HCT116 (cell line): ENCODE results near the gene FOXQ1. TPM values are rescaled to one million over a fixed set of nuclear protein-coding genes. Genes with fewer than 3 reads are reported as not detected.
A peak's percentile ranks its signal among the peaks of the same experiment; 100 is the strongest.

Experiments used
- ATAC-seq: fragments of 200-7000 bp; cut with Tn5 transposase; 2 replicates; pipeline ENCODE4 v1.9.1; 2020; ENCODE audit warnings: mild to moderate bottlenecking, moderate library complexity
- BruUV-seq: library from RNA; stranded (reverse); fragments of 400-500 nt; replicated peaks from 2 replicates; lab custom pipeline; 2021; lab: Mats Ljungman, UMichigan
- CTCF ChIA-PET: fragments of 300-600 bp; sonication (Branson Sonifier 250); formaldehyde crosslinking; loops from one replicate; lab custom pipeline; 2021; ENCODE audit warnings: antibody characterized with exemption; lab: Charles Lee
- POLR2A ChIA-PET: fragments of 300-600, 350-600 bp; sonication (Branson Sonifier 250); formaldehyde crosslinking; loops from one replicate; lab custom pipeline; 2021; ENCODE audit warnings: antibody characterized with exemption; lab: Charles Lee
- RAD21 ChIA-PET, 2 experiments: fragments of 300-600 bp; sonication (Branson Sonifier 250); formaldehyde crosslinking; loops; one replicate each; lab custom pipeline; 2023; ENCODE audit warnings: low total read pairs in 2 of 2; ENCODE audit not compliant: uncharacterized antibody in 2 of 2, unreplicated experiment in 2 of 2, low non-redundant PET in 1 of 2; lab: Charles Lee
- DNase-seq: peaks from one replicate; pipeline ENCODE4 v3.0.0-alpha.2; 2010; ENCODE audit warnings: low read depth, low spot score
- H2AFZ ChIP-seq: fragments of 200-600 bp; shearing (Covaris generic), sonication (generic); 2 replicates; pipeline ENCODE4 v1.6.1; 2017; ENCODE audit warnings: low read depth, mixed run types, mixed read lengths, antibody characterized with exemption, low read length; ENCODE audit not compliant: poor library complexity, severe bottlenecking
- H3K27ac ChIP-seq: 2 replicates; pipeline ENCODE4 v1.5.1; 2012; ENCODE audit warnings: low read depth, low read length
- H3K27me3 ChIP-seq: fragments of 200-600 bp; sonication (generic); 2 replicates; pipeline ENCODE4 v1.6.1; 2016; ENCODE audit warnings: mixed run types, low read length, mixed read lengths; ENCODE audit not compliant: insufficient read depth
- H3K36me3 ChIP-seq, 2 experiments: fragments of 200-500 bp in 1 of 2; fragments of 200-600 bp in 1 of 2; sonication (Bioruptor generic) in 1 of 2; sonication (generic) in 1 of 2; 2 replicates each; pipeline versions ENCODE4 v1.5.1 to v1.6.1; 2014 to 2016; ENCODE audit warnings: low read length in 2 of 2, inconsistent platforms in 1 of 2, mixed read lengths in 1 of 2, mixed run types in 1 of 2; ENCODE audit not compliant: insufficient read depth in 2 of 2, control insufficient read depth in 1 of 2
- H3K4me1 ChIP-seq, 2 experiments: fragments of 200-600 bp in 1 of 2; sonication (generic) in 1 of 2; 2 replicates each; pipeline versions ENCODE4 v1.5.1 to v1.6.1; 2012 to 2017; ENCODE audit warnings: low read length in 2 of 2, inconsistent platforms in 1 of 2, mild to moderate bottlenecking in 1 of 2, mixed read lengths in 1 of 2, mixed run types in 1 of 2, moderate library complexity in 1 of 2; ENCODE audit not compliant: insufficient read depth in 2 of 2, control insufficient read depth in 1 of 2
- H3K4me2 ChIP-seq: fragments of 200-600 bp; sonication (generic); 2 replicates; pipeline ENCODE4 v1.6.1; 2017; ENCODE audit warnings: mixed run types, low read length, mixed read lengths
- H3K4me3 ChIP-seq, 2 experiments: fragments of 200-600 bp in 1 of 2; sonication (generic) in 1 of 2; replicated peaks in 1 of 2; 2 replicates each; pipeline ENCODE4 v1.5.1; 2011 to 2016; ENCODE audit warnings: low read length in 2 of 2, control low read depth in 1 of 2, low read depth in 1 of 2, mild to moderate bottlenecking in 1 of 2, mixed read lengths in 1 of 2, mixed run types in 1 of 2
- H3K79me2 ChIP-seq: fragments of 200-600 bp; sonication (generic); 2 replicates; pipeline ENCODE4 v1.6.1; 2017; ENCODE audit warnings: mild to moderate bottlenecking, mixed run types, low read length, moderate library complexity, mixed read lengths; ENCODE audit not compliant: insufficient read depth
- H3K9ac ChIP-seq: fragments of 200-600 bp; sonication (generic); 2 replicates; pipeline ENCODE4 v1.6.1; 2016; ENCODE audit warnings: low read length, mixed read lengths
- H3K9me2 ChIP-seq: fragments of 200-600 bp; sonication (generic), shearing (Covaris generic); 2 replicates; pipeline ENCODE4 v1.6.1; 2017; ENCODE audit warnings: mixed run types, mild to moderate bottlenecking, moderate library complexity; ENCODE audit not compliant: insufficient read depth
- H3K9me3 ChIP-seq, 2 experiments: fragments of 200-500 bp in 1 of 2; fragments of 200-600 bp in 1 of 2; sonication (Bioruptor generic) in 1 of 2; sonication (generic) in 1 of 2; 2 replicates each; pipeline ENCODE4 v1.6.1; 2014 to 2017; ENCODE audit warnings: low read length in 2 of 2, mixed read lengths in 2 of 2, inconsistent platforms in 1 of 2, low read depth in 1 of 2, mild to moderate bottlenecking in 1 of 2, mixed run types in 1 of 2, moderate library complexity in 1 of 2; ENCODE audit not compliant: control insufficient read depth in 1 of 2, insufficient read depth in 1 of 2
- H4K20me1 ChIP-seq: fragments of 200-600 bp; sonication (generic), shearing (Covaris generic); 2 replicates; pipeline ENCODE4 v1.6.1; 2017; ENCODE audit warnings: mixed run types, mild to moderate bottlenecking, moderate library complexity; ENCODE audit not compliant: insufficient read depth
- CBX3 ChIP-seq: IDR thresholded peaks from 2 replicates; pipeline ENCODE4 v1.6.1; 2012; ENCODE audit warnings: low read depth
- CEBPB ChIP-seq: IDR thresholded peaks from 2 replicates; pipeline ENCODE4 v1.6.1; 2012; ENCODE audit warnings: low read depth
- EGR1 ChIP-seq: IDR thresholded peaks from 2 replicates; pipeline ENCODE4 v1.6.1; 2012; ENCODE audit warnings: low read depth
- EZH2 ChIP-seq: fragments of 200-600 bp; sonication (generic); IDR thresholded peaks from 2 replicates; pipeline ENCODE4 v1.6.1; 2017; ENCODE audit warnings: antibody characterized with exemption, mixed run types
- FOSL1 ChIP-seq: IDR thresholded peaks from 2 replicates; pipeline ENCODE4 v1.6.1; 2012; ENCODE audit warnings: low read depth
- JUND ChIP-seq: IDR thresholded peaks from 2 replicates; pipeline ENCODE4 v1.6.1; 2012
- POLR2A ChIP-seq: IDR thresholded peaks from 2 replicates; pipeline ENCODE4 v1.7.0; 2011; ENCODE audit warnings: borderline replicate concordance; ENCODE audit not compliant: insufficient read depth, insufficient read length; ENCODE audit errors: extremely low read depth
- POLR2AphosphoS5 ChIP-seq: IDR thresholded peaks from 2 replicates; pipeline ENCODE4 v1.6.1; 2011; ENCODE audit warnings: mild to moderate bottlenecking, low read depth, low read length, moderate library complexity
- RAD21 ChIP-seq: IDR thresholded peaks from 2 replicates; pipeline ENCODE4 v1.6.1; 2012; ENCODE audit warnings: low read depth, mild to moderate bottlenecking
- SIN3A ChIP-seq: IDR thresholded peaks from 2 replicates; pipeline ENCODE4 v1.6.1; 2012; ENCODE audit warnings: low read depth
- SP1 ChIP-seq: IDR thresholded peaks from 2 replicates; pipeline ENCODE4 v1.6.1; 2012; ENCODE audit warnings: low read depth
- TCF7L2 ChIP-seq: IDR thresholded peaks from 2 replicates; pipeline ENCODE4 v1.7.0; 2011; ENCODE audit warnings: borderline replicate concordance, inconsistent platforms; ENCODE audit not compliant: insufficient read depth, insufficient read length; ENCODE audit errors: extremely low read depth
- ZFX ChIP-seq: fragments of 450-650 bp; IDR thresholded peaks from 2 replicates; pipeline ENCODE4 v1.6.1; 2017
- ZNF274 ChIP-seq: fragments of 200-500 bp; sonication (Bioruptor generic); IDR thresholded peaks from 2 replicates; pipeline ENCODE4 v1.6.1; 2014; ENCODE audit warnings: mild to moderate bottlenecking, low read depth, low read length, inconsistent platforms
- intact Hi-C: fragments of 100-400 bp; cut with micrococcal nuclease; formaldehyde crosslinking; loops from 2 replicates; pipeline ENCODE4 v1.10.0; 2022
- total RNA-seq: library from RNA; stranded (reverse); gene quantifications from one replicate; pipeline ENCODE4 v1.2.1, GENCODE V29; 2021; ENCODE audit not compliant: unreplicated experiment
- TF ChIP-seq, protein P1 (sequence below): IDR thresholded peaks from 2 replicates; pipeline ENCODE4 v1.6.1; 2012; ENCODE audit warnings: low read depth
- TF ChIP-seq, protein P2 (sequence below): IDR thresholded peaks from 2 replicates; pipeline ENCODE4 v1.6.1; 2012
- TF ChIP-seq, protein P3 (sequence below): IDR thresholded peaks from 2 replicates; pipeline ENCODE4 v1.6.1; 2011; ENCODE audit warnings: mild to moderate bottlenecking, low read length, moderate library complexity; ENCODE audit not compliant: insufficient replicate concordance; ENCODE audit errors: extremely low read depth
- TF ChIP-seq, protein P4 (sequence below), 3 experiments: fragments of 200-600 bp in 1 of 3; sonication (generic) in 1 of 3; IDR thresholded peaks in 2 of 3; conservative IDR thresholded peaks in 1 of 3; 2 replicates each; pipeline ENCODE4 v1.5.1; 2012 to 2017; ENCODE audit warnings: low read depth in 2 of 3, low read length in 2 of 3, antibody characterized with exemption in 1 of 3, borderline replicate concordance in 1 of 3, control low read depth in 1 of 3, mild to moderate bottlenecking in 1 of 3, mixed read lengths in 1 of 3, mixed run types in 1 of 3, moderate library complexity in 1 of 3; ENCODE audit not compliant: insufficient read depth in 1 of 3

Gene FOXQ1
- total RNA-seq, 1 experiment from 2014 or later, result 0.42 TPM

DNA sequence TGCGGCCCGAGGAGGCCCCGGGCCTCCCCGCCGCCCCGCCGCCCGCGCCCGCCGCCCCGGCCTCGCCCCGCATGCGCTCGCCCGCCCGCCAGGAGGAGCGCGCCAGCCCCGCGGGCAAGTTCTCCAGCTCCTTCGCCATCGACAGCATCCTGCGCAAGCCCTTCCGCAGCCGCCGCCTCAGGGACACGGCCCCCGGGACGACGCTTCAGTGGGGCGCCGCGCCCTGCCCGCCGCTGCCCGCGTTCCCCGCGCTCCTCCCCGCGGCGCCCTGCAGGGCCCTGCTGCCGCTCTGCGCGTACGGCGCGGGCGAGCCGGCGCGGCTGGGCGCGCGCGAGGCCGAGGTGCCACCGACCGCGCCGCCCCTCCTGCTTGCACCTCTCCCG is 1.5 kb downstream of the FOXQ1 start:
- BruUV-seq, result no TSS peak
- Histone ChIP-seq H3K27me3 (no peaks in the 10 kb centered on the region; the same call in 1 of the 2 replicates), H2AFZ (no peak overlapping the region), H3K79me2 (no peaks in the 10 kb centered on the region), H3K9me2 (no peaks in the 10 kb centered on the region), H3K4me1 (peaks cover 11 to 28% of the 10 kb centered on the region in 2 experiments; a peak in 3 of 4 replicates), H3K9me3 (no peaks in the 10 kb centered on the region), H4K20me1 (no peaks in the 10 kb centered on the region)
- no peak for DNase-seq
- RAD21 ChIA-PET, result no interaction called here
- CTCF ChIA-PET, result no interaction called here
- TF ChIP-seq RAD21, result no peak
- TF ChIP-seq JUND, result no peak
- no peak for TF ChIP-seq SP1
- TF ChIP-seq ZNF274, result no peak
- no peak for TF ChIP-seq POLR2AphosphoS5
- TF ChIP-seq, protein P1, sequence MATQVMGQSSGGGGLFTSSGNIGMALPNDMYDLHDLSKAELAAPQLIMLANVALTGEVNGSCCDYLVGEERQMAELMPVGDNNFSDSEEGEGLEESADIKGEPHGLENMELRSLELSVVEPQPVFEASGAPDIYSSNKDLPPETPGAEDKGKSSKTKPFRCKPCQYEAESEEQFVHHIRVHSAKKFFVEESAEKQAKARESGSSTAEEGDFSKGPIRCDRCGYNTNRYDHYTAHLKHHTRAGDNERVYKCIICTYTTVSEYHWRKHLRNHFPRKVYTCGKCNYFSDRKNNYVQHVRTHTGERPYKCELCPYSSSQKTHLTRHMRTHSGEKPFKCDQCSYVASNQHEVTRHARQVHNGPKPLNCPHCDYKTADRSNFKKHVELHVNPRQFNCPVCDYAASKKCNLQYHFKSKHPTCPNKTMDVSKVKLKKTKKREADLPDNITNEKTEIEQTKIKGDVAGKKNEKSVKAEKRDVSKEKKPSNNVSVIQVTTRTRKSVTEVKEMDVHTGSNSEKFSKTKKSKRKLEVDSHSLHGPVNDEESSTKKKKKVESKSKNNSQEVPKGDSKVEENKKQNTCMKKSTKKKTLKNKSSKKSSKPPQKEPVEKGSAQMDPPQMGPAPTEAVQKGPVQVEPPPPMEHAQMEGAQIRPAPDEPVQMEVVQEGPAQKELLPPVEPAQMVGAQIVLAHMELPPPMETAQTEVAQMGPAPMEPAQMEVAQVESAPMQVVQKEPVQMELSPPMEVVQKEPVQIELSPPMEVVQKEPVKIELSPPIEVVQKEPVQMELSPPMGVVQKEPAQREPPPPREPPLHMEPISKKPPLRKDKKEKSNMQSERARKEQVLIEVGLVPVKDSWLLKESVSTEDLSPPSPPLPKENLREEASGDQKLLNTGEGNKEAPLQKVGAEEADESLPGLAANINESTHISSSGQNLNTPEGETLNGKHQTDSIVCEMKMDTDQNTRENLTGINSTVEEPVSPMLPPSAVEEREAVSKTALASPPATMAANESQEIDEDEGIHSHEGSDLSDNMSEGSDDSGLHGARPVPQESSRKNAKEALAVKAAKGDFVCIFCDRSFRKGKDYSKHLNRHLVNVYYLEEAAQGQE, result no peak
- TF ChIP-seq POLR2A, result no peak
- no peak for TF ChIP-seq SIN3A
- TF ChIP-seq CBX3, result no peak
- TF ChIP-seq ZFX, result no peak
- no peak for TF ChIP-seq TCF7L2
- TF ChIP-seq, protein P2, sequence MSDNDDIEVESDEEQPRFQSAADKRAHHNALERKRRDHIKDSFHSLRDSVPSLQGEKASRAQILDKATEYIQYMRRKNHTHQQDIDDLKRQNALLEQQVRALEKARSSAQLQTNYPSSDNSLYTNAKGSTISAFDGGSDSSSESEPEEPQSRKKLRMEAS, result no peak
- TF ChIP-seq, protein P3, sequence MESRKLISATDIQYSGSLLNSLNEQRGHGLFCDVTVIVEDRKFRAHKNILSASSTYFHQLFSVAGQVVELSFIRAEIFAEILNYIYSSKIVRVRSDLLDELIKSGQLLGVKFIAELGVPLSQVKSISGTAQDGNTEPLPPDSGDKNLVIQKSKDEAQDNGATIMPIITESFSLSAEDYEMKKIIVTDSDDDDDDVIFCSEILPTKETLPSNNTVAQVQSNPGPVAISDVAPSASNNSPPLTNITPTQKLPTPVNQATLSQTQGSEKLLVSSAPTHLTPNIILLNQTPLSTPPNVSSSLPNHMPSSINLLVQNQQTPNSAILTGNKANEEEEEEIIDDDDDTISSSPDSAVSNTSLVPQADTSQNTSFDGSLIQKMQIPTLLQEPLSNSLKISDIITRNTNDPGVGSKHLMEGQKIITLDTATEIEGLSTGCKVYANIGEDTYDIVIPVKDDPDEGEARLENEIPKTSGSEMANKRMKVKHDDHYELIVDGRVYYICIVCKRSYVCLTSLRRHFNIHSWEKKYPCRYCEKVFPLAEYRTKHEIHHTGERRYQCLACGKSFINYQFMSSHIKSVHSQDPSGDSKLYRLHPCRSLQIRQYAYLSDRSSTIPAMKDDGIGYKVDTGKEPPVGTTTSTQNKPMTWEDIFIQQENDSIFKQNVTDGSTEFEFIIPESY, result no peak
- TF ChIP-seq CEBPB, result no peak
- TF ChIP-seq, protein P4, sequence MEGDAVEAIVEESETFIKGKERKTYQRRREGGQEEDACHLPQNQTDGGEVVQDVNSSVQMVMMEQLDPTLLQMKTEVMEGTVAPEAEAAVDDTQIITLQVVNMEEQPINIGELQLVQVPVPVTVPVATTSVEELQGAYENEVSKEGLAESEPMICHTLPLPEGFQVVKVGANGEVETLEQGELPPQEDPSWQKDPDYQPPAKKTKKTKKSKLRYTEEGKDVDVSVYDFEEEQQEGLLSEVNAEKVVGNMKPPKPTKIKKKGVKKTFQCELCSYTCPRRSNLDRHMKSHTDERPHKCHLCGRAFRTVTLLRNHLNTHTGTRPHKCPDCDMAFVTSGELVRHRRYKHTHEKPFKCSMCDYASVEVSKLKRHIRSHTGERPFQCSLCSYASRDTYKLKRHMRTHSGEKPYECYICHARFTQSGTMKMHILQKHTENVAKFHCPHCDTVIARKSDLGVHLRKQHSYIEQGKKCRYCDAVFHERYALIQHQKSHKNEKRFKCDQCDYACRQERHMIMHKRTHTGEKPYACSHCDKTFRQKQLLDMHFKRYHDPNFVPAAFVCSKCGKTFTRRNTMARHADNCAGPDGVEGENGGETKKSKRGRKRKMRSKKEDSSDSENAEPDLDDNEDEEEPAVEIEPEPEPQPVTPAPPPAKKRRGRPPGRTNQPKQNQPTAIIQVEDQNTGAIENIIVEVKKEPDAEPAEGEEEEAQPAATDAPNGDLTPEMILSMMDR (IDR thresholded peaks at IDR 0.05 in 2 of 3, conservative IDR thresholded peaks at IDR 0.05 in 1 of 3; ENCODE audit: borderline replicate concordance in 1 of 3, insufficient read depth in 1 of 3, low read depth in 2 of 3, low read length in 2 of 3), result no peak
- TF ChIP-seq EZH2, result no peak
- no peak for TF ChIP-seq FOSL1
- TF ChIP-seq EGR1, result no peak
- TF ChIP-seq, all 23 proteins: peak for 0
- no peaks in the 10 kb centered on the region for H3K36me3 ChIP-seq
- peak overlapping the region; percentile 76; the same call in 1 of the 2 replicates for H3K4me2 ChIP-seq
- POLR2A ChIA-PET, result no interaction called here
- no peak overlapping the region for H3K9ac ChIP-seq
- intact Hi-C loops, result no loop called here
- H3K27ac ChIP-seq, result no peak overlapping the region
- no peak overlapping the region for H3K4me3 ChIP-seq
- no peak; the same call in 1 of the 2 replicates for ATAC-seq
